NCI-H345 treated with DMSO at 0.1 percent for 48 hours (cell line): ENCODE measurements around the gene SLC40A1.
"Not testable (repeated sequence)": the region's sequence is repeated elsewhere in the genome, so short reads cannot be mapped to it uniquely, and the experiment has no call there.

Source experiments
- DNase-seq: peaks from one replicate; lab custom pipeline; 2025; ENCODE audit not compliant: unreplicated experiment; lab: John Stamatoyannopoulos, UW

SLC40A1 gene

GRCh38 chr2:189601652-189602051, 21.1 kb upstream of the SLC40A1 start:
- DNase-seq: not testable (repeated sequence)

GRCh38 chr2:189601043-189601442, 20.5 kb upstream of the SLC40A1 start:
- no peak for DNase-seq

GRCh38 chr2:189599245-189599644, 18.7 kb upstream of the SLC40A1 start:
- no peak for DNase-seq

GRCh38 chr2:189595417-189595816, 14.8 kb upstream of the SLC40A1 start:
- DNase-seq: no peak

- DNase-seq: no peak
Measured at GRCh38 chr2:189594305-189594704, 13.7 kb upstream of the SLC40A1 start.

- DNase-seq: no peak
Measured at GRCh38 chr2:189593115-189593514, 12.5 kb upstream of the SLC40A1 start.

GRCh38 chr2:189592353-189592984, 11.9 kb upstream of the SLC40A1 start:
- no peak for DNase-seq

- no peak for DNase-seq
Measured at GRCh38 chr2:189587780-189588179, 7.2 kb upstream of the SLC40A1 start.

- no peak for DNase-seq
Measured at GRCh38 chr2:189585226-189585756, 4.7 kb upstream of the SLC40A1 start.

- no peak for DNase-seq
Measured at GRCh38 chr2:189584686-189585085, 4.1 kb upstream of the SLC40A1 start.

GRCh38 chr2:189583227-189584198, 2.9 kb upstream of the SLC40A1 start:
- no peak for DNase-seq

- no peak for DNase-seq
Measured at GRCh38 chr2:189582809-189583192, 2.2 kb upstream of the SLC40A1 start.

- DNase-seq: no peak
Measured at GRCh38 chr2:189582140-189582808, 1.7 kb upstream of the SLC40A1 start.

- DNase-seq: no peak
Measured at GRCh38 chr2:189581354-189582139, 961 bp upstream of the SLC40A1 start.

- no peak for DNase-seq
Measured at GRCh38 chr2:189580241-189580651, 340 bp downstream of the SLC40A1 start.

- no peak for DNase-seq
Measured at GRCh38 chr2:189579585-189580186, 900 bp downstream of the SLC40A1 start.

- no peak for DNase-seq
Measured at GRCh38 chr2:189578272-189578950, 2.2 kb downstream of the SLC40A1 start.

GRCh38 chr2:189577121-189577520, 3.5 kb downstream of the SLC40A1 start:
- DNase-seq: no peak

- DNase-seq: no peak
Measured at GRCh38 chr2:189576396-189576795, 4.2 kb downstream of the SLC40A1 start.
